HCT116 (cell line): ENCODE data around the gene POLR2I.

ENCODE experiments used
- ATF3 ChIP-seq: IDR thresholded peaks from 2 replicates; pipeline ENCODE4 v1.6.1; 2012
- CTCF ChIP-seq, 3 experiments: fragments of 200-600 bp in 1 of 3; sonication (generic) in 1 of 3; IDR thresholded peaks in 2 of 3; conservative IDR thresholded peaks in 1 of 3; 2 replicates each; pipeline ENCODE4 v1.5.1; 2012 to 2017; ENCODE audit warnings: low read depth in 2 of 3, low read length in 2 of 3, antibody characterized with exemption in 1 of 3, borderline replicate concordance in 1 of 3, control low read depth in 1 of 3, mild to moderate bottlenecking in 1 of 3, mixed read lengths in 1 of 3, mixed run types in 1 of 3, moderate library complexity in 1 of 3; ENCODE audit not compliant: insufficient read depth in 1 of 3
- MAX ChIP-seq: IDR thresholded peaks from 2 replicates; pipeline ENCODE4 v1.6.1; 2012
- POLR2A ChIP-seq: IDR thresholded peaks from 2 replicates; pipeline ENCODE4 v1.7.0; 2011; ENCODE audit warnings: borderline replicate concordance; ENCODE audit not compliant: insufficient read depth, insufficient read length; ENCODE audit errors: extremely low read depth
- RAD21 ChIP-seq: IDR thresholded peaks from 2 replicates; pipeline ENCODE4 v1.6.1; 2012; ENCODE audit warnings: low read depth, mild to moderate bottlenecking

GRCh38 chr19:36150586-36150985 is 35.9 kb upstream of the POLR2I start:
- TF ChIP-seq CTCF (IDR thresholded peaks at IDR 0.05 in 2 of 3, conservative IDR thresholded peaks at IDR 0.05 in 1 of 3; ENCODE audit: borderline replicate concordance in 1 of 3, insufficient read depth in 1 of 3, low read depth in 2 of 3, low read length in 2 of 3) (no peak), RAD21 (no peak), MAX (no peak), ATF3 (no peak), POLR2A (no peak)
